Epithelial cell of esophagus (primary cell): ENCODE measurements around the gene THSD7B.
A peak's percentile ranks its signal among the peaks of the same experiment; 100 is the strongest.
"Not testable (repeated sequence)": the region's sequence is repeated elsewhere in the genome, so short reads cannot be mapped to it uniquely, and the experiment has no call there.

Experiments
- DNase-seq: peaks from one replicate; pipeline ENCODE4 v3.0.0; 2010; ENCODE audit warnings: low read depth
- H3K4me3 ChIP-seq: 2 replicates; pipeline ENCODE4 v1.5.1; 2011; ENCODE audit warnings: mild to moderate bottlenecking, low read length, control low read depth
- CTCF ChIP-seq: IDR thresholded peaks from 2 replicates; pipeline ENCODE4 v1.5.1; 2011; ENCODE audit warnings: low read depth, mild to moderate bottlenecking, low read length, control low read depth, inconsistent platforms; ENCODE audit not compliant: insufficient read depth; ENCODE audit errors: missing control alignments

Gene THSD7B

GRCh38 chr2:137539336-137539735 is 774.0 kb downstream of the THSD7B start:
- TF ChIP-seq CTCF = no peak
- DNase-seq = no peak
- no peak overlapping the region for H3K4me3 ChIP-seq

DNA sequence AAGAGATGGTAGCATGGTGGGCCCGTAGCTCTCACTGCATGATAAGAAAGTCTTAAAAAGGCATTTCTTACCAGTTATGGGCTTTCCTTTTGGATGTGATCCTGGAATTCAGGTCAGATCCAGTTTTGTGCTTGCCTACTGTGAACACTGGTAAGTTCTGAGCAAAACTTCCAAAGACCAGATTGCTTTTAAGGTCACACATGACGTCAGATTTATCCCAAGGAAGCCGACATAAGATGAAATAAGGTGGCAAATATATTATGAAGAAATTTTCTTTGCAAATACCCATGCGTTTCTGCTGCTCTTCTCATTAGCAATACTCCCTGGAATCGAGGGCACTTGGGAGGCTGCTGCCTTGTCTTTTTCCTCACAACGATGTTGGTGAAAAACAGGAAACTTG is 782.5 kb downstream of the THSD7B start:
- no peak for DNase-seq
- no peak for TF ChIP-seq CTCF
- no peak overlapping the region for H3K4me3 ChIP-seq

DNA sequence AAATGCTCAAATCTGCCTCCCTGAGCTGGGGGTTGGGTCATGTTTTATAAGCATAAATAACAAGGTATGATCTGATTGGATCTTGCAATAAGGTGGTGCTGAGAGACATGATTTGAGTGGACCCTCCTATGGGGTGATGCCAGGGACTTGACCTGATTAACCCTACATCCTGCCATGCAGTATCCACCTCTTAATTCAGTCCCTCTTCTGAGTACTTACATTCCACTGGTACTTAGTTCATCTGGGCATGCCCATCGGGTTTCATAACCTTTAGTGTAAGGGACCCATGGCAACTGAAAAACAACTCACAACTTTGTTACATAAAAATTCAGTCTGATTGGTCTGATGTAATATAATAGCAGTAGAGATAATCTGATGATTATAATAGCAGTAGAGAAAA is 801.0 kb downstream of the THSD7B start:
- peak; percentile 42 for DNase-seq
- no peak for TF ChIP-seq CTCF
- H3K4me3 ChIP-seq = no peak overlapping the region

DNA sequence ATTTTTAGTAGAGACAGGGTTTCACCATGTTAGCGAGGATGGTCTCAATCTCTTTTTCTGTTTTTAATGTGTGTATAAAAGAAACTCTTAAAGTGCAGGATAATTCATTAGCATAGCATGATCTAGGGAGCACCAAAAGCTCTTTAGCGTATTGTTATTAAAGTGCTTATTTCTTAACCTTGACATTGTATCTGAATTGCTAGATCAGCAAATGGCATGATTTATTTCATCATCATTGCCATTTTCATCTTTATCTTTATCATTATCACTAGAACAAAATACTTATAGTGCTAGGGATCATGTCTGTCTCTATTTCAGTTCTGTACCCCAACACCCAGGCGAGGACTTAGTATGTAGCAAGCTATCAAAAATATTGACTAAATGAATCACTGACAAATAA is 805.1 kb downstream of the THSD7B start:
- no peak for DNase-seq
- TF ChIP-seq CTCF = no peak
- H3K4me3 ChIP-seq = no peak overlapping the region

GRCh38 chr2:137587834-137588233 is 822.5 kb downstream of the THSD7B start:
- not testable (repeated sequence) for DNase-seq, H3K4me3 ChIP-seq

GRCh38 chr2:137588578-137588977 is 823.2 kb downstream of the THSD7B start:
- not testable (repeated sequence) for H3K4me3 ChIP-seq, DNase-seq

- no peak for DNase-seq
- no peak overlapping the region for H3K4me3 ChIP-seq
- no peak for TF ChIP-seq CTCF
Measured at GRCh38 chr2:137590102-137590501, 824.8 kb downstream of the THSD7B start.

- no peak for DNase-seq
- TF ChIP-seq CTCF = no peak
- H3K4me3 ChIP-seq = no peak overlapping the region
Measured at GRCh38 chr2:137607722-137608318, 842.5 kb downstream of the THSD7B start.
